SK-N-SH (cell line): ENCODE results near the gene CAMK2D. TPM values are rescaled to one million over a fixed set of nuclear protein-coding genes. Genes with fewer than 3 reads are reported as not detected.

ENCODE experiments used
- CTCF ChIA-PET: fragments of 300-600, 350-600 bp; formaldehyde crosslinking; extraction: SDS; loops from one replicate; lab custom pipeline; 2021; lab: Yijun Ruan, JAX
- POLR2A ChIA-PET: fragments of 350-600 bp; sonication (Branson Sonifier 250); formaldehyde crosslinking; extraction: SDS; loops from one replicate; lab custom pipeline; 2020; ENCODE audit warnings: antibody characterized with exemption, inconsistent platforms; lab: Yijun Ruan, JAX
- DNase-seq: peaks from one replicate; pipeline ENCODE4 v3.0.0; 2012
- H2AFZ ChIP-seq: fragments of 200-600 bp; sonication (generic); 2 replicates; pipeline ENCODE4 v1.8.1; 2016; ENCODE audit warnings: antibody characterized with exemption, mild to moderate bottlenecking, low read depth
- H3F3A ChIP-seq: fragments of 200-600 bp; sonication (generic); replicated peaks from 2 replicates; pipeline ENCODE3; 2016; ENCODE audit warnings: antibody characterized with exemption, mild to moderate bottlenecking; ENCODE audit not compliant: insufficient read depth
- H3K27ac ChIP-seq, 2 experiments: fragments of 200-500 bp in 1 of 2; fragments of 200-600 bp in 1 of 2; sonication (Bioruptor generic) in 1 of 2; sonication (generic), shearing (Covaris generic) in 1 of 2; 2 replicates each; pipeline versions ENCODE4 v1.5.1 to v1.6.1; 2014 to 2016; ENCODE audit warnings: low read depth in 2 of 2, inconsistent platforms in 1 of 2, low read length in 1 of 2, mild to moderate bottlenecking in 1 of 2, mixed read lengths in 1 of 2
- H3K27me3 ChIP-seq: fragments of 200-600 bp; sonication (generic), shearing (Covaris generic); 2 replicates; pipeline ENCODE4 v1.6.1; 2016; ENCODE audit warnings: mixed run types; ENCODE audit not compliant: insufficient read depth
- H3K36me3 ChIP-seq, 2 experiments: fragments of 200-500 bp in 1 of 2; fragments of 200-600 bp in 1 of 2; sonication (Bioruptor generic) in 1 of 2; sonication (generic) in 1 of 2; replicated peaks in 1 of 2; 2 replicates each; pipeline versions ENCODE3 to v1.5.1; 2014 to 2016; ENCODE audit warnings: low read length in 1 of 2, mild to moderate bottlenecking in 1 of 2; ENCODE audit not compliant: insufficient read depth in 2 of 2, control insufficient read depth in 1 of 2
- H3K4me1 ChIP-seq, 2 experiments: fragments of 200-500 bp in 1 of 2; fragments of 200-600 bp in 1 of 2; sonication (Bioruptor generic) in 1 of 2; sonication (generic), shearing (Covaris generic) in 1 of 2; 2 replicates each; pipeline versions ENCODE4 v1.5.1 to v1.6.1; 2014 to 2016; ENCODE audit warnings: low read depth in 1 of 2, low read length in 1 of 2, mixed run types in 1 of 2; ENCODE audit not compliant: insufficient read depth in 2 of 2, control insufficient read depth in 1 of 2
- H3K4me2 ChIP-seq: fragments of 200-600 bp; sonication (generic), shearing (Covaris generic); 2 replicates; pipeline ENCODE4 v1.6.1; 2017; ENCODE audit warnings: mixed run types
- H3K4me3 ChIP-seq, 2 experiments: fragments of 200-500 bp in 1 of 2; fragments of 200-600 bp in 1 of 2; sonication (Bioruptor generic) in 1 of 2; sonication (generic), shearing (Covaris generic) in 1 of 2; 2 replicates each; pipeline versions ENCODE4 v1.5.1 to v1.8.1; 2014 to 2016; ENCODE audit warnings: low read depth in 2 of 2, inconsistent platforms in 1 of 2, low read length in 1 of 2, mild to moderate bottlenecking in 1 of 2, mixed read lengths in 1 of 2, moderate library complexity in 1 of 2
- H3K79me2 ChIP-seq: fragments of 200-600 bp; sonication (generic); 2 replicates; pipeline ENCODE4 v1.8.1; 2017; ENCODE audit warnings: mild to moderate bottlenecking; ENCODE audit not compliant: insufficient read depth
- H3K9ac ChIP-seq: fragments of 200-600 bp; sonication (generic); 2 replicates; pipeline ENCODE4 v1.6.1; 2017; ENCODE audit warnings: mixed run types
- H3K9me2 ChIP-seq: fragments of 200-600 bp; sonication (generic); 2 replicates; pipeline ENCODE4 v1.6.1; 2017; ENCODE audit warnings: mixed run types
- H3K9me3 ChIP-seq: fragments of 200-600 bp; sonication (generic); 2 replicates; pipeline ENCODE4 v1.6.1; 2017; ENCODE audit warnings: mixed run types, mild to moderate bottlenecking, moderate library complexity
- H4K20me1 ChIP-seq: fragments of 200-600 bp; sonication (generic); 2 replicates; pipeline ENCODE4 v1.6.1; 2017; ENCODE audit warnings: mild to moderate bottlenecking, mixed run types; ENCODE audit not compliant: insufficient read depth
- CHD2 ChIP-seq: fragments of 150-350 bp; IDR thresholded peaks from 2 replicates; pipeline ENCODE4 v1.6.1; 2018; ENCODE audit warnings: low read length; ENCODE audit not compliant: partially characterized antibody
- EZH2phosphoT487 ChIP-seq: fragments of 200-600 bp; sonication (generic); IDR thresholded peaks from 2 replicates; pipeline ENCODE4 v1.6.1; 2017; ENCODE audit warnings: low read depth, mixed run types, mild to moderate bottlenecking, antibody characterized with exemption, moderate library complexity, borderline replicate concordance
- FOSL2 ChIP-seq: IDR thresholded peaks from 2 replicates; pipeline ENCODE4 v1.4.0; 2012; ENCODE audit warnings: low read depth, mild to moderate bottlenecking, moderate library complexity, borderline replicate concordance
- FOXJ3 ChIP-seq: sonication (generic); formaldehyde crosslinking; IDR thresholded peaks from 2 replicates; pipeline ENCODE4 v1.5.1; 2020; ENCODE audit warnings: mild to moderate bottlenecking, missing genetic modification reagents
- FOXM1 ChIP-seq: IDR thresholded peaks from 2 replicates; pipeline ENCODE4 v1.4.0; 2012; ENCODE audit warnings: low read depth, mild to moderate bottlenecking
- GABPA ChIP-seq: IDR thresholded peaks from 2 replicates; pipeline ENCODE4 v1.4.0; 2012; ENCODE audit warnings: low read depth, mild to moderate bottlenecking
- GATA2 ChIP-seq: sonication (generic); formaldehyde crosslinking; IDR thresholded peaks from 2 replicates; pipeline ENCODE4 v1.5.0; 2020; ENCODE audit warnings: mild to moderate bottlenecking, missing genetic modification reagents
- JUND ChIP-seq: IDR thresholded peaks from 2 replicates; pipeline ENCODE4 v1.4.0; 2012
- NFIC ChIP-seq: IDR thresholded peaks from 2 replicates; pipeline ENCODE4 v1.4.0; 2012; ENCODE audit warnings: borderline replicate concordance
- POLR2AphosphoS5 ChIP-seq: IDR thresholded peaks from 2 replicates; pipeline ENCODE4 v1.6.1; 2012; ENCODE audit warnings: low read depth, low read length
- RAD21 ChIP-seq: IDR thresholded peaks from 2 replicates; pipeline ENCODE4 v1.6.1; 2012; ENCODE audit warnings: mild to moderate bottlenecking, low read length
- RCOR1 ChIP-seq: fragments of 150-350 bp; IDR thresholded peaks from 2 replicates; pipeline ENCODE4 v1.6.1; 2017; ENCODE audit warnings: antibody characterized with exemption, low read length
- RFX5 ChIP-seq: IDR thresholded peaks from 2 replicates; pipeline ENCODE4 v1.6.1; 2012; ENCODE audit warnings: mild to moderate bottlenecking, improper control_type of control experiment, low read length
- RXRA ChIP-seq: IDR thresholded peaks from 2 replicates; pipeline ENCODE4 v1.4.0; 2012; ENCODE audit warnings: low read depth, mild to moderate bottlenecking, borderline replicate concordance
- SMC3 ChIP-seq: IDR thresholded peaks from 2 replicates; pipeline ENCODE4 v1.6.1; 2012; ENCODE audit warnings: low read depth, low read length, improper control_type of control experiment
- TAF1 ChIP-seq: IDR thresholded peaks from 2 replicates; pipeline ENCODE4 v1.6.1; 2012; ENCODE audit warnings: low read depth, mild to moderate bottlenecking, low read length, moderate library complexity, borderline replicate concordance
- TEAD4 ChIP-seq: IDR thresholded peaks from 2 replicates; pipeline ENCODE4 v1.4.0; 2012; ENCODE audit warnings: mild to moderate bottlenecking, borderline replicate concordance; ENCODE audit not compliant: insufficient read depth
- YY1 ChIP-seq: IDR thresholded peaks from 2 replicates; pipeline ENCODE4 v1.4.0; 2012; ENCODE audit warnings: low read depth, mild to moderate bottlenecking
- WGBS: methylation state at CpG from one replicate; pipeline ENCODE4 v1.1.6; 2017; ENCODE audit warnings: low lambda C conversion rate; 5-methylcytosine and 5-hydroxymethylcytosine counted together
- polyA plus RNA-seq, 3 experiments: library from polyadenylated mRNA; depleted of rRNA; stranded (reverse); fragments of >200 nt; gene quantifications; 2 replicates each; pipeline ENCODE4 v1.2.3, GENCODE V29; 2012
- TF ChIP-seq, protein P1 (sequence below): fragments of 200-600 bp; sonication (generic); IDR thresholded peaks from 2 replicates; pipeline ENCODE4 v1.6.1; 2017; ENCODE audit warnings: antibody characterized with exemption, mild to moderate bottlenecking, moderate library complexity
- TF ChIP-seq, protein P2 (sequence below): IDR thresholded peaks from 2 replicates; pipeline ENCODE4 v1.6.1; 2012; ENCODE audit warnings: mild to moderate bottlenecking, low read depth, low read length, moderate library complexity
- TF ChIP-seq, protein P3 (sequence below): IDR thresholded peaks from 2 replicates; pipeline ENCODE4 v1.4.0; 2012; ENCODE audit warnings: low read depth, borderline replicate concordance
- TF ChIP-seq, protein P4 (sequence below): IDR thresholded peaks from 2 replicates; pipeline ENCODE4 v1.4.0; 2012; ENCODE audit warnings: low read depth
- TF ChIP-seq, protein P5 (sequence below): IDR thresholded peaks from 2 replicates; pipeline ENCODE4 v1.4.0; 2012; ENCODE audit warnings: low read depth, borderline replicate concordance
- TF ChIP-seq, protein P6 (sequence below): fragments of 150-350 bp; IDR thresholded peaks from 2 replicates; pipeline ENCODE4 v1.6.1; 2016; ENCODE audit warnings: mild to moderate bottlenecking, low read depth, low read length

Gene CAMK2D
- polyA plus RNA-seq, 1 of the 3 experiments (the other 2 are of a cell fraction): 17.0 TPM

DNA sequence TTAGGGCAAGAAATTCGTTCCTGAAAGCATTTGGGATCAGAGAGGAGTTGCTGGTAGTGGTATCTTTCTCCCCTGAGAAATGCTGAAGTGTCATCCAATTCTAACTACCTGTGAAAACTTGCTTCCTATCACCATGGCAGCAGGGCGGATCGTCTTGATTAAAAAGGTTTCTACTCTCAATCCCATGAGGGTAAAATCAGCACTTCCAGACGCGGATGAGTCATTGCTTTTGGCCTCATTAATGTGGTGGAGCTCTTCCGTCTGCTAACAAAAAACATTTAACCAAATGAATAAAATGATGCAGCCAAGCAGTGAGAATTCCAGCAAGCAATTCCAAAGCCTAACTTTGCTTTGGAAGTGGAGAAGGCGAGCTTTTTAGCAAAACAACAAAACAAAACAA is 325.6 kb downstream of the CAMK2D start:
- Histone ChIP-seq H3K9me2 (no peaks in the 10 kb centered on the region), H3K9me3 (no peaks in the 10 kb centered on the region), H3K27ac (peak overlapping the region; percentile 86 to 91), H3K9ac (peak overlapping the region; percentile 16; the same call in 1 of the 2 replicates), H2AFZ (peak overlapping the region; percentile 29; the same call in 1 of the 2 replicates), H3K4me3 (peak overlapping the region in 1 of 2 experiments; percentile 25; a peak in 1 of 4 replicates), H3K4me1 (peaks cover 0 to 17% of the 10 kb centered on the region in 2 experiments; a peak in 2 of 4 replicates), H3K79me2 (no peaks in the 10 kb centered on the region), H3K36me3 (no peaks in the 10 kb centered on the region), H4K20me1 (no peaks in the 10 kb centered on the region), H3K27me3 (no peaks in the 10 kb centered on the region), H3K4me2 (peak overlapping the region; percentile 67), H3F3A (peaks cover 21% of the 10 kb centered on the region)
- POLR2A ChIA-PET: no interaction called here
- WGBS: 31% methylated on average over 7 of the region's 7 CpGs
- CTCF ChIA-PET: no interaction called here
- DNase-seq: no peak
- TF ChIP-seq, protein P1, sequence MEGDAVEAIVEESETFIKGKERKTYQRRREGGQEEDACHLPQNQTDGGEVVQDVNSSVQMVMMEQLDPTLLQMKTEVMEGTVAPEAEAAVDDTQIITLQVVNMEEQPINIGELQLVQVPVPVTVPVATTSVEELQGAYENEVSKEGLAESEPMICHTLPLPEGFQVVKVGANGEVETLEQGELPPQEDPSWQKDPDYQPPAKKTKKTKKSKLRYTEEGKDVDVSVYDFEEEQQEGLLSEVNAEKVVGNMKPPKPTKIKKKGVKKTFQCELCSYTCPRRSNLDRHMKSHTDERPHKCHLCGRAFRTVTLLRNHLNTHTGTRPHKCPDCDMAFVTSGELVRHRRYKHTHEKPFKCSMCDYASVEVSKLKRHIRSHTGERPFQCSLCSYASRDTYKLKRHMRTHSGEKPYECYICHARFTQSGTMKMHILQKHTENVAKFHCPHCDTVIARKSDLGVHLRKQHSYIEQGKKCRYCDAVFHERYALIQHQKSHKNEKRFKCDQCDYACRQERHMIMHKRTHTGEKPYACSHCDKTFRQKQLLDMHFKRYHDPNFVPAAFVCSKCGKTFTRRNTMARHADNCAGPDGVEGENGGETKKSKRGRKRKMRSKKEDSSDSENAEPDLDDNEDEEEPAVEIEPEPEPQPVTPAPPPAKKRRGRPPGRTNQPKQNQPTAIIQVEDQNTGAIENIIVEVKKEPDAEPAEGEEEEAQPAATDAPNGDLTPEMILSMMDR: no peak
- TF ChIP-seq, protein P2, sequence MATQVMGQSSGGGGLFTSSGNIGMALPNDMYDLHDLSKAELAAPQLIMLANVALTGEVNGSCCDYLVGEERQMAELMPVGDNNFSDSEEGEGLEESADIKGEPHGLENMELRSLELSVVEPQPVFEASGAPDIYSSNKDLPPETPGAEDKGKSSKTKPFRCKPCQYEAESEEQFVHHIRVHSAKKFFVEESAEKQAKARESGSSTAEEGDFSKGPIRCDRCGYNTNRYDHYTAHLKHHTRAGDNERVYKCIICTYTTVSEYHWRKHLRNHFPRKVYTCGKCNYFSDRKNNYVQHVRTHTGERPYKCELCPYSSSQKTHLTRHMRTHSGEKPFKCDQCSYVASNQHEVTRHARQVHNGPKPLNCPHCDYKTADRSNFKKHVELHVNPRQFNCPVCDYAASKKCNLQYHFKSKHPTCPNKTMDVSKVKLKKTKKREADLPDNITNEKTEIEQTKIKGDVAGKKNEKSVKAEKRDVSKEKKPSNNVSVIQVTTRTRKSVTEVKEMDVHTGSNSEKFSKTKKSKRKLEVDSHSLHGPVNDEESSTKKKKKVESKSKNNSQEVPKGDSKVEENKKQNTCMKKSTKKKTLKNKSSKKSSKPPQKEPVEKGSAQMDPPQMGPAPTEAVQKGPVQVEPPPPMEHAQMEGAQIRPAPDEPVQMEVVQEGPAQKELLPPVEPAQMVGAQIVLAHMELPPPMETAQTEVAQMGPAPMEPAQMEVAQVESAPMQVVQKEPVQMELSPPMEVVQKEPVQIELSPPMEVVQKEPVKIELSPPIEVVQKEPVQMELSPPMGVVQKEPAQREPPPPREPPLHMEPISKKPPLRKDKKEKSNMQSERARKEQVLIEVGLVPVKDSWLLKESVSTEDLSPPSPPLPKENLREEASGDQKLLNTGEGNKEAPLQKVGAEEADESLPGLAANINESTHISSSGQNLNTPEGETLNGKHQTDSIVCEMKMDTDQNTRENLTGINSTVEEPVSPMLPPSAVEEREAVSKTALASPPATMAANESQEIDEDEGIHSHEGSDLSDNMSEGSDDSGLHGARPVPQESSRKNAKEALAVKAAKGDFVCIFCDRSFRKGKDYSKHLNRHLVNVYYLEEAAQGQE: no peak
- TF ChIP-seq SMC3 (no peak), RAD21 (no peak), GABPA (no peak), TAF1 (no peak), YY1 (no peak), POLR2AphosphoS5 (no peak), TEAD4 (no peak), JUND (peak; percentile 68), EZH2phosphoT487 (no peak), CHD2 (no peak), RXRA (no peak), FOXM1 (no peak), GATA2 (CRISPR knock-in tag) (no peak), FOXJ3 (CRISPR knock-in tag) (no peak), FOSL2 (peak; percentile 75; the same call in 1 of the 2 replicates), RCOR1 (no peak), NFIC (peak; percentile 28), RFX5 (no peak)
- TF ChIP-seq, protein P3, sequence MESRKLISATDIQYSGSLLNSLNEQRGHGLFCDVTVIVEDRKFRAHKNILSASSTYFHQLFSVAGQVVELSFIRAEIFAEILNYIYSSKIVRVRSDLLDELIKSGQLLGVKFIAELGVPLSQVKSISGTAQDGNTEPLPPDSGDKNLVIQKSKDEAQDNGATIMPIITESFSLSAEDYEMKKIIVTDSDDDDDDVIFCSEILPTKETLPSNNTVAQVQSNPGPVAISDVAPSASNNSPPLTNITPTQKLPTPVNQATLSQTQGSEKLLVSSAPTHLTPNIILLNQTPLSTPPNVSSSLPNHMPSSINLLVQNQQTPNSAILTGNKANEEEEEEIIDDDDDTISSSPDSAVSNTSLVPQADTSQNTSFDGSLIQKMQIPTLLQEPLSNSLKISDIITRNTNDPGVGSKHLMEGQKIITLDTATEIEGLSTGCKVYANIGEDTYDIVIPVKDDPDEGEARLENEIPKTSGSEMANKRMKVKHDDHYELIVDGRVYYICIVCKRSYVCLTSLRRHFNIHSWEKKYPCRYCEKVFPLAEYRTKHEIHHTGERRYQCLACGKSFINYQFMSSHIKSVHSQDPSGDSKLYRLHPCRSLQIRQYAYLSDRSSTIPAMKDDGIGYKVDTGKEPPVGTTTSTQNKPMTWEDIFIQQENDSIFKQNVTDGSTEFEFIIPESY: no peak
- TF ChIP-seq, protein P4, sequence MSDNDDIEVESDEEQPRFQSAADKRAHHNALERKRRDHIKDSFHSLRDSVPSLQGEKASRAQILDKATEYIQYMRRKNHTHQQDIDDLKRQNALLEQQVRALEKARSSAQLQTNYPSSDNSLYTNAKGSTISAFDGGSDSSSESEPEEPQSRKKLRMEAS: no peak
- TF ChIP-seq, protein P5, sequence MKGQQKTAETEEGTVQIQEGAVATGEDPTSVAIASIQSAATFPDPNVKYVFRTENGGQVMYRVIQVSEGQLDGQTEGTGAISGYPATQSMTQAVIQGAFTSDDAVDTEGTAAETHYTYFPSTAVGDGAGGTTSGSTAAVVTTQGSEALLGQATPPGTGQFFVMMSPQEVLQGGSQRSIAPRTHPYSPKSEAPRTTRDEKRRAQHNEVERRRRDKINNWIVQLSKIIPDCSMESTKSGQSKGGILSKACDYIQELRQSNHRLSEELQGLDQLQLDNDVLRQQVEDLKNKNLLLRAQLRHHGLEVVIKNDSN: no peak
- TF ChIP-seq, protein P6, sequence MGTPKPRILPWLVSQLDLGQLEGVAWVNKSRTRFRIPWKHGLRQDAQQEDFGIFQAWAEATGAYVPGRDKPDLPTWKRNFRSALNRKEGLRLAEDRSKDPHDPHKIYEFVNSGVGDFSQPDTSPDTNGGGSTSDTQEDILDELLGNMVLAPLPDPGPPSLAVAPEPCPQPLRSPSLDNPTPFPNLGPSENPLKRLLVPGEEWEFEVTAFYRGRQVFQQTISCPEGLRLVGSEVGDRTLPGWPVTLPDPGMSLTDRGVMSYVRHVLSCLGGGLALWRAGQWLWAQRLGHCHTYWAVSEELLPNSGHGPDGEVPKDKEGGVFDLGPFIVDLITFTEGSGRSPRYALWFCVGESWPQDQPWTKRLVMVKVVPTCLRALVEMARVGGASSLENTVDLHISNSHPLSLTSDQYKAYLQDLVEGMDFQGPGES: no peak
